AG09319 (cell line): ENCODE results near the gene HOXD10.

Source experiments
- DNase-seq: peaks from one replicate; pipeline ENCODE4 v3.0.0-alpha.2; 2010; ENCODE audit warnings: low read depth; ENCODE audit errors: extremely low read depth
- TF ChIP-seq, protein P1 (sequence below): IDR thresholded peaks from 2 replicates; pipeline ENCODE4 v1.5.1; 2011; ENCODE audit warnings: low read depth, mild to moderate bottlenecking, inconsistent platforms, low read length, moderate library complexity

HOXD10 gene

DNA sequence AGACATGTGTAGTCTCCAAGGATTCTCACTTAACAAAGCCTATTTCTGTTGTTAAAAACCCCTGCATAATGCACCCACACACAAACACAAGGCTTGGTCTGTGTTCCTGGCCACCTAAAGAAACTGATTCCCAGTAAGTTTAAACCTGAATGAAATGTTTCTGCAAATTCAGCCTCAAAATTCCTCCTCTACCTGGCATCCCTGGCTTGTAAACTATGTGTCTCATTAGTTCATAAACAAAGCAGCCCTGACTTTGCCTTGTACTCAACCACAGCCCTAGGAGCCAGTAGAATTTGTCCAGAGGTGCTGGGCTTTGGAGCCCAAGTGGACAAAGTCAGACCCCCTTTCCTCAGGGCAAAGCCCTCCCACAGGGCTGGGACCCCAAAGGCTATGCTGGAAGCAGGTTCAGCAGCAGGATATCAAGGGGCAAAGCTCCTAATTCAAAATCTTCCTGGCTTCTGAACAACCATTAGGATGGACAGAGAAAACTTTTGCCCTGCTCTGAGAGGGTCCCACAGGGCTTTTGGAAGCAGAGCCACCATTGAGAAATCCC is 26.7 kb upstream of the HOXD10 start:
- TF ChIP-seq, protein P1, sequence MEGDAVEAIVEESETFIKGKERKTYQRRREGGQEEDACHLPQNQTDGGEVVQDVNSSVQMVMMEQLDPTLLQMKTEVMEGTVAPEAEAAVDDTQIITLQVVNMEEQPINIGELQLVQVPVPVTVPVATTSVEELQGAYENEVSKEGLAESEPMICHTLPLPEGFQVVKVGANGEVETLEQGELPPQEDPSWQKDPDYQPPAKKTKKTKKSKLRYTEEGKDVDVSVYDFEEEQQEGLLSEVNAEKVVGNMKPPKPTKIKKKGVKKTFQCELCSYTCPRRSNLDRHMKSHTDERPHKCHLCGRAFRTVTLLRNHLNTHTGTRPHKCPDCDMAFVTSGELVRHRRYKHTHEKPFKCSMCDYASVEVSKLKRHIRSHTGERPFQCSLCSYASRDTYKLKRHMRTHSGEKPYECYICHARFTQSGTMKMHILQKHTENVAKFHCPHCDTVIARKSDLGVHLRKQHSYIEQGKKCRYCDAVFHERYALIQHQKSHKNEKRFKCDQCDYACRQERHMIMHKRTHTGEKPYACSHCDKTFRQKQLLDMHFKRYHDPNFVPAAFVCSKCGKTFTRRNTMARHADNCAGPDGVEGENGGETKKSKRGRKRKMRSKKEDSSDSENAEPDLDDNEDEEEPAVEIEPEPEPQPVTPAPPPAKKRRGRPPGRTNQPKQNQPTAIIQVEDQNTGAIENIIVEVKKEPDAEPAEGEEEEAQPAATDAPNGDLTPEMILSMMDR, result no peak
- DNase-seq, result no peak

DNA sequence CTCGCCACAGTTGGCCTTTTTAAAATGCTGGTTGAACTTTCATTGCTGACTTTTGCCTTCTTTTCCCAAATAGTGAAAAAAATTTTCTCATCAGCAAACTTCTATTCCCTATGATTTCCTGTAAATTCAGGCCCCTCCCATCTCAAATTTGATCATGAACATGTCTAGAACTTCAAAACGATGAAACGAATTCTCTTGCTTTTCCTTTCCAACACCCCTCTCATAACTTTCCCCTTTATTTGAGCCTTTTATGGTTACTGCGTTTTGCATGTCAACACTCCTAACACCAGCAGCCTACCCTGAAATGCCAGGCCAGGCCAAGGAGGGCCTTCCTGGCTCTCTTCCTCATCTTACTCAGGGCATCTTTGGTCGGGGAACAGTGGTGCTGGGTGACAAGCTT is 25.7 kb upstream of the HOXD10 start:
- TF ChIP-seq, protein P1, result no peak
- DNase-seq, result no peak

DNA sequence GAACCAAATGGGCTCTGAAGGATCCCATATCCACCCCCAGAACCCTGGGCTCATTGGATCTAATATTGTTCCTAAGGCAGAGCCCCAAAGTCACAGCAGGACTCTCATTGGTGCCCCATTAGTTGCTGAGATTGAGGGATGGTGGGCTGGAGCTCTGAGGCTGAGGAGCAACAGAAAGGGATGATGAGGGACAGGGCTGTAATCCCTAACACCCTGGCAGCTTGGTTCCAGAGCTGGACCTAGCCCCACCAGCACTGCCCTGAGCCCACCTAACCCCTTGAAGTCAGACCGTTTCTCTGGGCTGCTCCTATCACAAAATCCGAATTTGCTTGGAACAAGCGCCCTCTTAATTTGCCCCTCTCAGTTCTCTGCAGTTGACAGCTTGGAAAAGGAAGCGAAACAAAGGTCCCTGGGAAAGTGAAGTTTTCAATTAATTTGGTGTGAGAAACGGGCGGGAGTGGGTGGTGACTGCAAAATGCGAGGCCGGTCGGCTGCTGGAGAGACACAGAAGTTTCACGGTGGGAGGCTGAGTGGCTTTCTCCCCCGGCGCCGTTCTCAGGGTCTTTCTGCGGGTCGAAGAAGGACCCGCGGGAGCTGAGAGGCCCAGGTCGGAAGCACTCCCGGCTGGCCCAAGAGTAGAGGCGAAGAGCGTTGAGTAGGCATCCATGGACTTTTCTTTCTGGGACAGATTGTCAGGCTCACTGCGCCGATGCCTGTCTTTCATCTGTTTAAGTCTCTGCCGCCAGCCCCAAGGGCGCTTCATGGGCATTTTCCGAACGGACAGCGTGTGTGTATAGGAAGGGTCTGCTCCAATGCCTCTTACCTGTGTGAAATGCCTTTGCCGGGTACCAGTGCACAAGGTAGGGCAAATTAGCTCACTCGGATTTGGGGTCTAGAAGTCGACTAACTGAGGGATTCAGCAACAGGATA is 25.0 kb upstream of the HOXD10 start:
- TF ChIP-seq, protein P1, result no peak
- DNase-seq, result no peak

DNA sequence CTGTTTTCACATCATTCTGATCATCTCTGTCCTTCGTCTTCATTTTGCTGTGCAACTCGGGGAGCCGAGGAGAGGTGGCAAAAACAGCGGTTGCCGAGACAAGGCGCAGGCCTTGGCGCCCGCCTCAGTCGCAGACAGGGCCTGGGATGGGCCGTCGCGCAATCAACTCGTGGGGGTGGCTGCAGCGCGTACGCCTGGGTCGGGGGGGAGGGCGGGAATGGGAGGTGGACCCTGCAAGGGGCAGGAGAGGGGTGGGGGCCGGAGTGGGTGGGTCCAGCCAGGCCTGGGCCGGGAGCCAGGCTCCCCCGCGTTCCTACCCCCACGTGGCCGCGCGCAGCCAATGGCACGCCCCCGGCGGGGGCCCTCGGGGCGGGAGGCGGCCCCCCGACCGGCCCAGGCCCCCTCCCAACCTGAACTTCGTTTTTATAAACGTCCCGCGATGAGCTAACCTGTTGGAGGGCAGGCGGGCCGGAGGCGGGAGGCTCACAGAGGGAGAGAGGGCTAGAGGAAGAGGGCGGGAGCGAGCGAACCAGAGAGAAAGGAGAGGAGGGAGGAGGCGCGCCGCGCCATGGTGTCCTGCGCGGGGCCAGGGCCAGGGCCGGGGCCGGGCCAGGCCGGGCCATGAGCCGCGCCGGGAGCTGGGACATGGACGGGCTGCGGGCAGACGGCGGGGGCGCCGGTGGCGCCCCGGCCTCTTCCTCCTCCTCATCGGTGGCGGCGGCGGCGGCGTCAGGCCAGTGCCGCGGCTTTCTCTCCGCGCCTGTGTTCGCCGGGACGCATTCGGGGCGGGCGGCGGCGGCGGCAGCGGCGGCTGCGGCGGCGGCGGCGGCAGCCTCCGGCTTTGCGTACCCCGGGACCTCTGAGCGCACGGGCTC is 24.1 kb upstream of the HOXD10 start, which contains the start of gene HOXD13:
Gene HOXD13 (plus strand): TSS at position 452 of the 875 bp plus-strand sequence. CDS start 170 bp downstream, at position 622.
- DNase-seq, result no peak

DNA sequence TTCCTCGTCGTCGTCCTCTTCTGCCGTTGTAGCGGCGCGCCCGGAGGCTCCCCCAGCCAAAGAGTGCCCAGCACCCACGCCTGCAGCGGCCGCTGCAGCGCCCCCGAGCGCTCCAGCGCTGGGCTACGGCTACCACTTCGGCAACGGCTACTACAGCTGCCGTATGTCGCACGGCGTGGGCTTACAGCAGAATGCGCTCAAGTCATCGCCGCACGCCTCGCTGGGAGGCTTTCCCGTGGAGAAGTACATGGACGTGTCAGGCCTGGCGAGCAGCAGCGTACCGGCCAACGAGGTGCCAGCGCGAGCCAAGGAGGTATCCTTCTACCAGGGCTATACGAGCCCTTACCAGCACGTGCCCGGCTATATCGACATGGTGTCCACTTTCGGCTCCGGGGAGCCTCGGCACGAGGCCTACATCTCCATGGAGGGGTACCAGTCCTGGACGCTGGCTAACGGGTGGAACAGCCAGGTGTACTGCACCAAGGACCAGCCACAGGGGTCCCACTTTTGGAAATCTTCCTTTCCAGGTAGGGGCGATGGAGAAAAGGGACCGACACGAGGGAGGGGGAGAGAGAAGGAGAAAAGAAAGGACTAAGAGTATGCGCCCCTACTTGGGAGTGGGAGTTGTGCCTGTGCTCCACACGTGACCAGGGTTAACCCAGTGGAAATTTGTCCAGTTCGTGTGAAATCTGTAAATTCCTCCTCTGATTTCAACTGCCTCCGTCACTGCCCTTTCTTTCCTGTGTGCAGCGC is 23.3 kb upstream of the HOXD10 start:
- TF ChIP-seq, protein P1, result peak; percentile 1; the same call in 1 of the 2 replicates
- DNase-seq, result no peak

More for the DNA sequence above, 24.1 kb upstream of the HOXD10 start, which contains the start of gene HOXD13:
- TF ChIP-seq, protein P1, result no peak

DNA sequence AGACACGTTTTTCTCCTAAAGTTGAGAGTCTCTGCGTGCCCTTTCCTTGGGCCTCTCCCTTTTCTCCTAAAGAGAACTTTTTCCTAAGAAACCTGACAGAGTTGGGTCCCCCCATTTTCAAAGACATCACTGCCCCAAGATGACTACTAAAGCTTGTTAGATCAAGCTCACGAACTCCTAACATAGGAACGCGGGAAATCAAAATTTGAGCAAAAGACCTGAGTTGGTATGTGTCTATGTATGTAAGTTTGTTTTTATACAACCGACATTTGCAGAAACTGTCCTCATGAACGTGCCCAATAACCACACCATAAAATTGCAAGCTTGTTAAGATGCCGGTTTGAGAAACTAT is 22.7 kb upstream of the HOXD10 start:
- TF ChIP-seq, protein P1, result no peak
- DNase-seq, result no peak
